HG02885 (cell line): ENCODE measurements around the gene SDS.
"Not testable (repeated sequence)": the region's sequence is repeated elsewhere in the genome, so short reads cannot be mapped to it uniquely, and the experiment has no call there.

Source experiments
- ATAC-seq: cut with Tn5 transposase; IDR thresholded peaks from one replicate; pipeline ENCODE4 v1.9.1; 2021; ENCODE audit warnings: mild to moderate bottlenecking; ENCODE audit not compliant: unreplicated experiment, poor library complexity

The SDS gene

GRCh38 chr12:113359133-113359938 is 44.4 kb downstream of the SDS start:
- ATAC-seq = peak; percentile 12

DNA sequence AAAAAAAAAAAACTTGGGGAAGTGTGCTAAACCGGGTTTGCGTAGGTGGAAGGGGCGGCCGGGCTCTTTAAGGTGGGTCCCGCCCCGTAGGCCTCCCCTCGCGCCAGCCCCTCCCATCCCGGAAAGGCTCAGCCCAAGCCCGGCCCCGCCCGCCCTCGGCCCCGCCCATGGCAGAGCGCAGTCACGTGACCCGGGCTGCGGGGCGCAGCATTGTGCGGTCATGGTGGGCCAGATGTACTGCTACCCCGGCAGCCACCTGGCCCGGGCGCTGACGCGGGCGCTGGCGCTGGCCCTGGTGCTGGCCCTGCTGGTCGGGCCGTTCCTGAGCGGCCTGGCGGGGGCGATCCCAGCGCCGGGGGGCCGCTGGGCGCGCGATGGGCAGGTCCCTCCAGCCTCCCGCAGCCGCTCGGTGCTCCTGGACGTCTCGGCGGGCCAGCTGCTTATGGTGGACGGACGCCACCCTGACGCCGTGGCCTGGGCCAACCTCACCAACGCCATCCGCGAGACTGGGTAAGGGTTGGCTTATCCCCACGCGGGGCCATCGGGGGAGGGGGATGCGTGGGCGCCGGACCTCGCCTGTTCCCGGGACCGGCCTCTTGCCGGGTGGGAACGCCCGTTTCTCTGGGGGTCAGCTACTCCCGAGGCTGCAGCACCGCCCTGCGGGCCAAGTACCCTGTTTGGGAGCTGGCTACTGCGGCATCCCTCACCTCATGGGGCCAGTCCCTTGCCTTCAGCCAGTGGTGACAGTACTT is 45.1 kb downstream of the SDS start, which contains the start of gene PLBD2:
Gene PLBD2, plus strand, starts transcription at position 207 of the 752 bp plus-strand sequence. Its CDS starts 14 bp downstream, at position 221.
- ATAC-seq = peak; percentile 94

GRCh38 chr12:113354192-113354591 is 49.5 kb downstream of the SDS start:
- not testable (repeated sequence) for ATAC-seq

DNA sequence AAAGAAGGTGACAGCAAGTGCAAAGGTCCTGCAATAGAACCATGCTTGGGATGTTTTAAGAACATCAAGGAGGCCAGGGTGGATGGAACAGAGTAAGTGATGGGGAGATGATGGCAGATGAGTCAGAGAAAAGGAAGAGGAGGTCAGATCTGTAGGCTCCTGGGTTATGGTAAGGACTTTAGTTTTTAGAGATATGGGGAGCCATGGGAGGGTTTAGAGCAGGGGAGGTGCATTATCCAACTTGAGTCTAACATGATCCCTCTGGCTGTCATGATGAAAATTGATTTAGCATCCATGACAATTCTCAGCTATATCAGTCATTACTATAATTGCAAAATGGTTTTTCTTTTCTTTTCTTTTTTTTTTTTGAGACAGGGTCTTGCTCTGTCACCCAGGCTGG is 52.6 kb downstream of the SDS start:
- no peak for ATAC-seq

DNA sequence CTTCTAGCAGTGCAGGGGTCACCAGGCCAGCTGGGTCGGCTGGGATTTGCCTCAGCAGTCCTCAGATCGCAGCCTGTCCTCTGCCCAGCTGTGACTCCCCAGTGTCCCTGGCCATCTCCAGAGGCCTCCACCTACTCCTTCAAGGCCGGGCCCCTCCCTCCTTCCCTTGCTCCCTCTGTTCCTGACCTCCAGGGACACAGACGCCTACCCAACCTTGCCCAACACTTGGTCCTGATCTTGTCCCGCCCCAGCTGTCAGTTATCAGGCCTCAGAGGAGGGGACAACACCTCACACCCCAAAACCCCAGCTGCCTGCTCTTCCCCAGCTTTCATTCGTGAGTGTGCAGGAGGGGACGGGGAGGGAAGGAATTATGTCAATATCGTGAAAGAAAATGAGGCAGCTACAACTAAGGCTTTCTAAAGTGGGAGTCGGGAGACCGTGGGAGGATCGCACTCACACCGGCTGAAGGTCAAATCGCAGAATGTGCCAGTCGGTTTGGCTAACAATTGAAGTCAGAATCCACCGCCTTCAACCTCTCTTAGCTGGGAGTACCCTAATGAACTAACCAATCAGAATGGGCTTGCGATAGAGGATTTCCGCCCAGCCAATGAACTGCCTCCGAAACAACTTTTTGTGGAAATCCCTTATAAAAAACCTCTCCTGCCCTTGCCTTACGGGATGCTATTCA is 54.7 kb downstream of the SDS start:
- no peak for ATAC-seq

DNA sequence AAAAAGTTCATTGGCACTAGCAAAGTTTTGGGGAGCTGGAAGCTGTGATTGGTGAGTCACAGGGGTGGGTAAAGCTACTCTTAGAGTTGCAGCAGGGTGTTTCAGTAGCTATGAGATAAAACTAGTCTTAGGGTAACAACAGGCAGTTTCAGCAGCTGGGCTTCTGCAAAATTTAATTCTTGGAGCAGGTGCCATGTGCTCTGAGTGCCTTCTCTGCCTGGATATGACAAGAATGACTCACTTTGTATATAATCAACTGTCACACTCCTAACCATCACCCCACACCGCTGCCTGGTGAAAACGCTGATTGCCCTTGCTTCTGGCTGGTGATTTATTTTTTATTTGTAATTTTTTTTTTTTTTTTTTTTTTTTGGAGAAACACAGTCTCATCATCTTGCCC is 55.8 kb downstream of the SDS start:
- ATAC-seq = no peak

DNA sequence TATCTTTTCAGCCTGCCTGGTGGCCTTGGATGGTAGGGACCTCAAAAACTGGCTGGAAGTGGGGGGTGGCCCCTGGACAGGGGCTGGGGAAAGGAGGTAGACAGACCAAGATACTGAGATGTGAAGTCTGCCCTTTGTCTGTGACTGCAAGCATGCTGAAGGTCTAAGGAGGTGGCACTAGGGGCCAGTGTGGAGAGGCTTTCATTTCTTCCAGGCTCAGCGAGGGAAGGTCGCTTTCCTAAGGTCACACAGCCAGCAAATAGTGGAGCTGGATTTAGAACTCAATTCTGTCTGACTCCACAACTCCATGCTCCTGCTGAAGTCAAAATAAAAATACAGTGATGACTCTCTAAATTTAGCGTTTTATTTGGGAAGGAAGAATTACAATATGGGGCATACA is 56.6 kb downstream of the SDS start:
- ATAC-seq = no peak

GRCh38 chr12:113346353-113346752 is 57.3 kb downstream of the SDS start:
- no peak for ATAC-seq

- no peak for ATAC-seq
These were observed 58.4 kb downstream of the SDS start for GRCh38 chr12:113345318-113345717.
